HG02852 (cell line): ENCODE measurements around the gene ABCA1.

Source experiments
- ATAC-seq: cut with Tn5 transposase; IDR thresholded peaks from one replicate; pipeline ENCODE4 v1.9.1; 2021; ENCODE audit warnings: mild to moderate bottlenecking, moderate library complexity; ENCODE audit not compliant: unreplicated experiment

The ABCA1 gene

DNA sequence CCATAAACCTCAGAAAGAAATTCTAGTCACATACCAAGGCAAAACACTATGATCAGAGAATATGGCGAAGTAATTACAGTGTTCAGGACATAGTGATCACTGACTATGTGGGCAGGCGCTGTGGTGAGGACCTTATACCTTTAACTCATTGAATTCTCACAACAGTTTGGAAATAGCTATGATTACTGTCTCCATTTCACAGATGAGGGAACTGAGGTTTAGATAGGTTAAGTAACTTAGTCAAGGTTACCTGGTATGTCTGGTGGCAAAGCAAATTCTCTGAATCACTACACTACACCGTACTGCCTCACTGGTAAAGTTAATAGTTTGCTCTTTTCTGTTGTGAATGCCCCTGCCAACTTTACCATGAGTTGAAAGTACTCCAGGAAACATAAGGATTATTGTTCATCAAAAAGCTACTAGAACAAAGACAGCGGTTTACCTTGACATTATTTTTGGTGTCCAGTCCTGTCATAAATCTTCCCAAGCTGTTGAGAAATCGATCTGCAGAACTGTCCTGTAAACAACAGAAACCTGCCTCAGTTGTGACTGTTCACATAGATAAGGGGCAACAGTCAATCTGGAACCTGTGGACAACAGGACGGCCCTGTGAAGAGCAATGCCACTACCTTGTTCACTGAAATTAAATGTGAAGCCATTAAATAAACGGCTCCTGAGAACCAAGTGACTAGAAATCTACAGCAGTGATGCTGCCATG lies 127.7 kb downstream of the ABCA1 start:
- no peak for ATAC-seq

DNA sequence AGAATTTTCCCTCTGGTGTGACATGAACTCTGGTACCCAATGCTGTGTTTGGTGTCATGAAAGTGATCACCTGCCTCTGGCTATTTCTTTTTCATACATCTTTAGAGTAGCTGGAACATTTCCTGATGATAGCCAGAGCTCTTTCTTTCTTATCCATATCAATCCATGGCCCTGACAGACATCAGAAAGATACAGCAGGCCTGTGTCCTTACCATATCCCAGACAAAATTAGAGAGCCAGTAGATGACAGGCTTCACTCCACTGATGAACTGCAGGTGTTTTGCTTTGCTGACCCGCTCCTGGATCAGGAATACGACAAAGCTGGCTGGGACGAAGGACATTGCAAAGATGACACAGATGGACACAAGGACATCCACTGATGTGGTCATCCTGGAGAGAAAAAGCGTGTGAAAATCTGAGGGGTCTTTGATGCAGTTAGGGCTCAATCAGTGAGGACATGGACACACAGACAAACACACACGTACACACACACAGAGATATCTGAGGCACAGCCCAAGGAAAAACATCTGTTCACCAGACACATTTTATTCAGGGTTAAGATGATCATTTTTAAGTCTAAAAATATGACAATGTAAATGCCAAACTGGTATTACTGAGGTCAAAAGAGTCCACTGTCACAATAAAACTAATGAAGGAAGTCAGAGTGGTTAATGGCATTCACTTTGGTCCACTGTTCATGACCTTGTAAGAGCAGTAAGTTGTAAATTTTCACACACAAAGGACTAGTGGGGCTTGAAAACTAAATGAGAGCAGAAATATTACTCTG lies 129.6 kb downstream of the ABCA1 start:
- ATAC-seq, result no peak

DNA sequence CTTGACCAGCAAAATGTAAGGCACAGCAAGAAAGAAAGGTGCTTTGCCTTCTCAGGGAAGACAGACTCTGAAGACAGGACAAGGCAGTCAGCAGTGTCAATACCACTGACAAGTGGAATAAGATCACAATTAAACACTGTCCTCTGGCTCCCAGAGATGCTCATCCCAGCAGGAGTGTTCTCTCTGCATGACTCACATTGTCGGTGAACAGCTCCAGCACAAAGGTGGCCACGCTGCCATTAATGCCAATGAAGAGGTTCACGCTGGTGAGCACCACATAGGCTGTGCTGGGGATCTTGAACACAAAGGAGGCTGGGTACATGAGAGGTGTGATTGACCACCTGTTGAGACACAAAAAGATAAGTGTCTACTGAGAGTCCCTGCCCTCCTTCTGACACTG lies 132.1 kb downstream of the ABCA1 start:
- ATAC-seq, result no peak

DNA sequence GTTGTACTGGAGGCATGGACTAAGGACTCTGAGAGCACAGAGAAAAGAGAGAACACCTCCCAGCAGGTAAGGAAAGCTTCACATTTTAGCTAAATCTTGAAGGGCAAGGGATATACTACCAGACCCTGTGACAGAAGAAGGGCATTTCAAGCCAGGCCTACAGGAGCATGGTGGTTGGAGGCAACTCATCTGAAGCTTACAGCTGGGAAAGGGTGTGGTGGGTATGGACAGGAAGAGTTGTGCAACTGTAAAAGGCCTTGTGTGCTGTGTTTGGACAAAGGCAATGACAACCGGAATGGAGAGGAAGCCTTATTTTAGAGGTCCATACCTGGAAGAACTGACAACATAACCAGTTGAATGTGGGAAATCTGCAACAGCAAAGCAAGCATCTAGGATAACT lies 132.9 kb downstream of the ABCA1 start:
- no peak for ATAC-seq

DNA sequence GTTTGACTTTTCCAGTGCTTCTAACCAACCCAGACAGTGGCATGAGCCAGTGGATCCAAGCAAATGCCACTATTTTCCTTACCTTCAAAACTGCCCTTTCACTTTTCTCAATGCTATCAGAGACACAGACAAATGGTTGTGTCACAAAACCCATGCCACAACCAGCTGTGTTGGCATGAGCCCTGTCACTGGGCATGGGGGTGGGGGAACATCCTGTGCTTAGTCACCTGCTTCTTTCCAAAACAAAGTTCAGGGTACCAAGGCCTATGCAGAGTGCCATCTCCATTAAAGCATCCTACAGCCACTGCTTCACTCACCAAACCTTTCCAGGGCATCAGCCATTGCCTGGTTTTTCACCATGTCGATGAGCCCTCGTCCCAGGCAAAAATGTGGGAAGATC lies 133.9 kb downstream of the ABCA1 start:
- ATAC-seq, result no peak

DNA sequence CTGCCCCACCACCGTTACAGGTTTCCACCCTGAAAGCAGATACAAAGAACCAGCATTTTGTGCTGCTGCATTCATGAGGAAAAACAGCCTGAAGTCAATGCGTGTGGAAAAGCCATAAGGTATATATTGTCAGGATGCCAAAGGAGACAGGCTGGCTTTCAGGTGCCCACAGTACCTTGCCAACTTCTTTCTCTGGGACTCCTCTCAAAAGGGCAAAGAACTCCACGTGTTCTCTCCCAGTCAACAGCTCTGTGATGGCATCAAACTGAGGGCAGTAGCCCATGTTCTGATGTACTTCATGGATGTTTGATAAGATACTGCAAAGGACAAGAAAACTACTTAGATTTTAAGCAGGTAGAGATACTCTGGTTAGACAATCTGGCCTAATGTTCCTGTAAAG lies 139.7 kb downstream of the ABCA1 start:
- ATAC-seq, result no peak

DNA sequence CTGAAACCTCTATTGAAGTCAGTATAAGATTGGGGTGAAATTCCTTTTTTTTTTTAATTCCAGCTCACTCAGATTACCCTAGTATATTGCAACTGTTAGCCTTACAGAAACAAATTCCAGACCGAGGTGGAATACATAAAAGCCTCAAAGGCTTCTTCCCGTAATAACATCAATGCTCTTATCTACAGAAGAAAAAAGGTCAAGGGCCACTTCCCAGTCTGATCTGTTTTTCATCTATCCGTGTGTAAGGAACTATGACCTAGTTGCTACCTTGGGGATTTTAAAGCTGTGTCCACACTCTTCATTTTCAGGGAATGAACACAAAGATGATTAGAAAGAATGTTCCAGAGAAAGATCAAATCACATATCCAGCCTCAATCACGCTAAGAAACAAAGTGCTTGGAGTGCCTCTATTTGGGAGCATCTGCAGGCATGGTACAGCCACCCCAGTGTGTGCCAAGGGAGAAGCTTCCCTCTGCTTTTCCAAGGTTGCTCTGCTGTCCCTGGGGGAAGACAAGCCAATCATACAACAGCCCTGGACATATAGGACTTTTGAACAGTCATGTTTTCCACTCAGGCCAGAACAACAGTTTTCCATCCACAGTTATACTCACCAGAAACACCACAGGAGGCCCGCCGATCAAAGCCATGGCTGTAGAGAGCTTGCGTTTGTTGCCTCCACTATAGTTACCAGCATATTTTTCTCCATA lies 140.5 kb downstream of the ABCA1 start:
- no peak for ATAC-seq

DNA sequence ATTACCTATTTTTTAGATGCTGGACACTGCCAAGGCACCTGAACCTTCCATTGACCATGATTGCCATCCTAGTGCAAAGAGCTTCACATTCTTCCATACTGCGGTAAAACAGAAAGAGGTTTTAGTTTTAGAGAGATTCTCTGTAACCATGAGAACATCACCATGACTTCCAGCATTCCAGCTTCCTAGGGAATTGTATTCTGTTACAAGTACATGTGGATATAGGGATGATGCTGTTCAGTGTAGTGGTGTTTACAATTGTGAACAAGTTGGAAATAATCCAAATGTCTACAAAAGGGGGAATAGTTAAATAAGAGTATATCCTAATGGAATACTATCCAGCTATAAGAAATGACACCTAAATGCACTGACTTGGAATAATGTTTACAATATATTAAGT lies 141.7 kb downstream of the ABCA1 start:
- ATAC-seq, result no peak

DNA sequence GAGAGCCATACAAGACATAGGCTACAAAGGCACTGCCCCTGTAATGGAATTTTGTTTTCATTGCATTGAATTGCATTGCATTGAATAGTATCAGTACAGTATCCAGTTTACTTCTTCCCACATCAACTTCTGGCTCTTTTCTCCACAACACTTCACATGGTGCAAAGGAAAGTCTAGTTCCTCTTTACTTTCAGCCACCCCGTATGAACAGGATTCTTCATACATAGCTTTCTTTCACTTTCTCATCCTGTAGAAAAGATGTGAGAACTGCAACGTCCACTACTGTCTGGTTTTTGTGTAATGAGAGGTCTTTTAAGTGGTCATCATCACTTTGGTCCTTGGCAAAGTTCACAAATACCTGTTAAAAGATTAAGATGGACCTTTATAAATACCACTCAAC lies 143.9 kb downstream of the ABCA1 start:
- ATAC-seq, result peak; percentile 84

DNA sequence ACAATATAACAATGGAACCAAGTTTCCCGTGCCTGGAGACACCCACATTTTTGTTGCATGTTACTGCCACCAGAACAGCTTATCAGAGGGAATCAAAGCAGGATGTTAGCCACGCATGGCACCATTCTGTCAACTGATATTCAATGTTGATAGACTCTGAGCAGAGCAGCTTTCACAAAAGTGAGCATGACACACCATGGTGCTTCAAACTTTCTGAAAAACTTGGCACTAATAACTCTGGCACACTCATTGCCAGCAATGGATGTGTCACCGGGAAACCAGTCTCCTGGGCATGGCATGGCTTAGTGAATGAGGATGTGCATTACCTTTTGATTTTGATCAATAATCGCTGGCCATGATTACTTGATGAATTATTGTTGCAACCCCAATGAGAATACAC lies 144.4 kb downstream of the ABCA1 start:
- no peak for ATAC-seq

DNA sequence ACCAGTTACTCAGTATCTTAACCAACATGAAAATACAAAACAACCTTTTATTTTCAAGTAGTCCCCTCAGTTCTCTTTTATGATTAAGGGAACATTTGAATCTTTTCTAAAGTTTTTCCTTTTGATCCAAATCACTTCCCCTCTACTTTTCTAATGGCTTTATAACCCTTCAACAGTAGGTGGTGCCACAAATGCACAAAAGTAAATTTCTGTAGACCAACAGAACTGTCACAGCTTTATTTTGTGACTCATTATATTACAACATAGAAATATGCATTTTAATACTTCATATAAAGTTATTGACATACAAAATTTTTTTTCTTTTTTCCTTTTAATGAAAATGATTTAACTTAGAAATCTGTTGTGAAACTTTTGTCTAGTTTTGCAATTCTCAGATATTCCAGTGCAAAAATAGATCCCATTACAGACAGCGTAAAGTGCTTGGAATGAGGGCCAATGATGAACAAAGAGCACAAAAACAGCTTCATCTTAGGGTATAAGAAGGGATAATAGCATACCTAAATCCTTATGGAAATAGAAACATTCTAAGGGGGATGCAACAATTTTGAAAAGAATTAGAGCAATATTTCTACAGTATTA lies 147.1 kb downstream of the ABCA1 start:
- peak; percentile 33 for ATAC-seq

DNA sequence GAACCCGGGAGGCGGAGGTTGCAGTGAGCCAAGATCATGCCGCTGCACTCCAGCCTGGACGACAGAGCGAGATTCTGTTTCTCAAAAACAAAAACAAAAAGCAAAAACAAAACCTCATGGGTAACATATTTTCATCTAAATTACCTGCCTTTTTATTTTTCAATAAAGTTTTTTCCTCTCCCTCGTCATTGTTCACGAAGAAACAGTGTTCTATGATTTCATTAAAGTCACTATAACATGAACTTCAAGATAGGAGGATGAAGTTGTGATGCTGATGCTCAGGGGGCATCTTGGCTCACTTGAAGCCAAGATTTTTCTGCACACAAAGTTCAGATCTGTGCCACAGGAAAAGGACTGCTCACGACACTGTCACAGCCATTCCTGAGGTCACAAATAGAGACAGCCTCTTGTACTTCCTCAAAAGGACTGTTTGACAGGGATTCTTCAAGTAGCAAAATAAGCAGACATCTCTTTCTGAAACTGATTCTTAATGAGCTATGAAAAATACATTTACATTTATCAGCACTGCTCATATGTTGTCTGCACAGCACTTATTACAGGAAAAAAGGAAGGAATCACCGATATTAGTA lies 147.9 kb downstream of the ABCA1 start:
- ATAC-seq, result no peak

DNA sequence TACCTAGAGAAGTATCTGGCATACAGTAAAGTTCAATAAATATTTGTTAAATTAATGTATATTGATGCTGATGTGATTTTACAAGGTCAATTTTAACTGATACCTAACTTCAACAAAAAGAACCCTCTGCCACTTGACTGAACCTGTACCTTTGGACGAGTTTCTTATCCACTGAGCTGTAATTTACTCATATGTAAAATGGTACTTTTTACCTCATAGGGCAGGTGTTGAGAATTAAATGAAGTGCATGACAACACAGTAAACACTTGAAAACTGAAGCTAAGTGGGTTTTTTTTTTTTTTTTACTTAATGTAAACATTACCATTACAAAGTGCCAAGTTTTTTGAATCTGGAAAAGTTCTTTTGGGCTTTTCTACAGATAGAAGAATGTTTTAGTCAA lies 148.6 kb downstream of the ABCA1 start:
- no peak for ATAC-seq

DNA sequence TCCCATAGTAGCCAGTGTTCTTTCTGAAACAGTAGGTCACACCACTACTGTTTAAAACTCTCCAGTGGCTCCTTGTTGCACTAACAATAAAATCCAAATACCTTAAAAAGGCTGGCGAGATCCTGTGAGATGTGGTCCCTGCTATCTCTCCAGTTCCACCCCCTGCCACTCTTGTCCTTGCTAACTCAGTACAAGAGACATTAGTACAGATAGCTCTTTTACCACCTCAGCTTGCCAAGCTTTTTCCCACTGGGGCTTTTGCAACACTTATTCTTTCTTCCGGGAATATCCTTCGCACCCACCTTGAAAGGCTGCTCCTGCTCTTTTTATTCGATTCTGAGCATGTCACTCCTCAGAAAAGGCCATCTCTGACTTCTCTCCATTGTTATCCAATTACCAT lies 149.2 kb downstream of the ABCA1 start:
- ATAC-seq, result no peak

DNA sequence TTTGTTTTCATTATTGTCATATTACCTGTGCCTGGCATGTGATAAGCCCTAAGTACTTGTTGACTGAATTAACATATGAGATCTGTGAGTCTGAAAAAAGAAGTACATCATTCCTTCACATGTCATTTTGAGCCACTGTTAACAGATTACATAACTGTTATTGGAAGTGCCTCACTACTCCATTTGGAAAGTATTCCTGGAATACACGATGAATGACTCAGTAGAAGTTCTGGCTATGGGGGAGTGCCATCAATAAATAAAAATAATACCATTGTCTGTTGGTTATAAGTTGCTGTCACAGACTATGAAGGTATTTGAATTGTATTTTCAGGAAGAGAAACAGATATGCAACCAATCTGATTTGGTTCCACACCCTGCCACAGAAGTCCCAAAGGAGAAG lies 151.2 kb downstream of the ABCA1 start:
- ATAC-seq, result no peak

DNA sequence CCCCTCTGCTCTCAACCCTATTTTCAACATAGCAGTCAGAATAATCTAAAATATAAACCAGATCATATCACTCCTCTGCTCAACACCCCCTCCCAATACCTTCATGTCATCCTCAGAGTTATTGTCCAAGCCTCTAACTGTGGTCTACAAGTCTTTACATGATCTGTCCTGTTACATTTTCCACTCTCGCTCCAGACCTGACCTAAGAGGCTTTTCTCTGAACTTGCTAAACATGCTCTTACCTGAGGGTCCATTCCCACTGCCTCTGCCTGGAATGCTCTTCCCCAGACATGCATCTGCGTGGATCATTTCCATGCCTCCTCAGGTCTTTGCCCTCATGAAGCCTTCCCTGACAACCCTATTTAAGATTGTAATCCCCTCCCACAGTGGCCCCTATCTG lies 152.0 kb downstream of the ABCA1 start:
- peak; percentile 1 for ATAC-seq

DNA sequence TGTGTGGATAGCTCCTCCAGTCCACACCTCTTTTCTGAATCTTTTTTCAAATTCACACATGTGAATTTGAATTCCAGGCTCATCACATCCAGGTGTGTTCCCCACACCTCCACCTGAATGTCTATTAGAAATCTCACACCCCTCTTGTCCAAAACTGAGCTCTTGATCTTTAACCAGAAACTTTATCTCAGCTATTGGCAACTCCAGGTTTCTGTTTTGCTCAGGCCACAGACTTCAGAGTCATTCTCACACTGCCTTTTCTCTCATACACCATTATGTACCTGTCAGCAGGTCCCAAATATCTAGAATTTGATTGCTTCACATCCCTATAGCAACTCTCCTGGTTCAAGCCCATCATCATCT lies 152.4 kb downstream of the ABCA1 start:
- peak; percentile 72 for ATAC-seq

DNA sequence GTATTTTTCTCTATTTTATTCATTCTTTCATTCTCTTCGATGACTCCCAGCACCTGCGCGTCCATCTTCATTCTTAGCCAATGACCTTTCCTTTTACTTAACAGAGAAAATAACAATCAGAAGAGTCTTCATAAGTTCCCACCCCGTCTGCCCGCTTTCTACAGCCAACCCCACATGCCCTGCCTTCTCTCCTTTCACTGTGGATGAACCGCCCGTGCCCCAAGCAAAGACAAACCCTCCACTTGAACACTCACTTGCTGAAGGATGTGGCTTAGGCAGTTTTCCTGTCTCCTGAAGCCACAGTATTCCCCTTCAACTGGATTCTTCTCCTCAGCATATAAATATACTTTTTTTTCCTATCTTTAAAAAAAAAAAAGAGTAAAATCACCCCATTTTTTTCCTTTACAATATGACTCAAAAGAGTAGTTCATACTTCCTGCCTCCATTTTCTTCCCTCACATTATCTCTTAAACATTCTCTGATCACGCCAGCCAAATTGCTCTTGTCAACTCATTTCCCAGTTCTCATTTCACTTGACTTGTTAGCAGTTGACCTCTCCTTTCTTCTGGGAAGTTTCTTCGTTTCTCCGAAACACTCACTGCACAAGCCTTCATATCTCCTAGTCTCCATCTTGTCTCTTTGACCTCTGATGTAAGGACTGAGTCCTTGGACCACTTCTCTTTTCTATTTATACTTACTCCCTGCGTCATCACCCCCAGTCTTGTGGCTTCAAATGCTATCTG lies 153.0 kb downstream of the ABCA1 start:
- ATAC-seq, result peak; percentile 92

DNA sequence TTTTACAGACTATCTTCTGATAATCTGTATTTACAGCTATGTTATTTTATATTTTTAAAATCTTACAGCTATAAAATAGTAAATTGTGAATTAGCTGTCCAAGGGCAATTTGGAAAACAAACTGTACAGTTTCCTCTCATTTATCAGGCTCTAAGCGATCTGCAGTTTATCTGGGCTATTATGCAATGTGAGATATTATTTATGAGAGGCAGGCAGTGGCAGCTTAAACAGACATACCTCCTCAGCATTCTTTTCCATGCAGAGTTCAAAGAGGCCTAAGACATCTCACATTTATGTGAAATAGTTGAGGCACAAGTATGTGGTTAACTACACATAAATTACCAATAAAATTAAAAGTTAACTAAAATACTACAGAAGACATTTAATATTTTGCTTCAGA lies 153.8 kb downstream of the ABCA1 start:
- ATAC-seq, result no peak

DNA sequence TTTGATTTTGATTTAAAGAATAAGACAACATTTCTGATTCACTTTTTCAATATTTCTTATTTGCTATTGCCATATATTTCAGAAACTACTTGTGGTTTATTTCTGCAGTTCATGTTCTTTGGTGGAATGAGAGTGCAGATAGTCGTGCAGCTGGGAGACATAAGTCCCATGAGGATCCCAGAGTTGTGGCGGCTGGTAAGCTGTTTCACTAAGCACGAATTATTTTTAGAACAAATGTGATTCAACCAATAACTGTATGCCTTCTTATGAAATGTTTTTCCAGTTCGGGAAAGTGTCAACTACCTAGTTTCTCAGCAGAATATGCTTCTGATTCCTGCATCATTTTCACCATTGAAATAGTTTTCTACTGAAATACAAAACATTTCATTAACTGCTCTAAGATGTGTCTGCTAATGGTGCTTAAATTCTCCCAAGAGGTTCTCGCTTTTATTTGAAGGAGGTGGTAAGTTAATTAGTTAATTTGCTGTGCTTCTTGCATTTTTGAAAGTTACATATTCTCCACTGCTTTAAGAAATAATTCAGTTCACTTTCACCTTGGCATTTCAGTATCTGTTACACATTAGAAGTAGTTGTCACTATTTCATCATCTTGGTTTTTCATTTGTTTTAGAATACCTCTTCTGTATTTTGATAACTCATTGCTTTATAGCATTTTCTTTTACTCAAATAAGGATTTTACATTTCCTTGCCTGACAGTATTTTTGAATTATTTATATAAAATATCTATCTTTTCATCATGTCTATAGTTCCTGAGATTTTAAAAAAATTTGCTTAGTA lies 155.0 kb downstream of the ABCA1 start:
- ATAC-seq, result peak; percentile 12
